Neural progenitor cell (in vitro differentiated cells): ENCODE measurements around the gene SPATA4. TPM values are rescaled to one million over a fixed set of nuclear protein-coding genes. Genes with fewer than 3 reads are reported as not detected.

Source experiments
- DNase-seq: peaks from one replicate; pipeline ENCODE4 v3.0.0-alpha.2; 2016; ENCODE audit warnings: low spot score
- H2AFZ ChIP-seq: fragments of 200-600 bp; sonication (generic); replicated peaks from 2 replicates; pipeline ENCODE4 v1.6.1; 2016; ENCODE audit warnings: antibody characterized with exemption
- H3F3A ChIP-seq: fragments of 200-600 bp; sonication (generic); 2 replicates; pipeline ENCODE4 v1.6.1; 2016; ENCODE audit warnings: antibody characterized with exemption, low read depth
- H3K27ac ChIP-seq: fragments of 200-600 bp; sonication (generic); 2 replicates; pipeline ENCODE4 v1.5.1; 2016; ENCODE audit warnings: mild to moderate bottlenecking
- H3K27me3 ChIP-seq: fragments of 200-600 bp; sonication (generic); 2 replicates; pipeline ENCODE4 v1.6.1; 2016; ENCODE audit warnings: mild to moderate bottlenecking, moderate library complexity
- H3K36me3 ChIP-seq: fragments of 200-600 bp; sonication (generic); 2 replicates; pipeline ENCODE4 v1.5.1; 2016
- H3K4me1 ChIP-seq: fragments of 200-600 bp; sonication (generic); 2 replicates; pipeline ENCODE4 v1.6.1; 2016; ENCODE audit warnings: mixed run types
- H3K4me2 ChIP-seq: fragments of 200-600 bp; sonication (generic); 2 replicates; pipeline ENCODE4 v1.6.1; 2016
- H3K4me3 ChIP-seq: fragments of 200-600 bp; sonication (generic); 2 replicates; pipeline ENCODE4 v1.5.1; 2016
- H3K79me2 ChIP-seq: fragments of 200-600 bp; sonication (generic); 2 replicates; pipeline ENCODE4 v1.6.1; 2016; ENCODE audit warnings: low read depth
- H3K9ac ChIP-seq: fragments of 200-600 bp; sonication (generic); 2 replicates; pipeline ENCODE4 v1.6.1; 2016
- H3K9me3 ChIP-seq: fragments of 200-600 bp; sonication (generic); 2 replicates; pipeline ENCODE4 v1.5.1; 2016; ENCODE audit warnings: low read depth
- H4K20me1 ChIP-seq: fragments of 200-600 bp; sonication (generic); 2 replicates; pipeline ENCODE4 v1.6.1; 2016; ENCODE audit warnings: low read depth
- H3K27ac Mint-ChIP-seq: 3 replicates; pipeline ENCODE4 v1.8.0; 2021; ENCODE audit warnings: mixed read lengths
- H3K27me3 Mint-ChIP-seq: 2 replicates; pipeline ENCODE4 v1.8.0; 2022; ENCODE audit warnings: low read depth, mild to moderate bottlenecking, inconsistent platforms, moderate library complexity, mixed read lengths; ENCODE audit not compliant: insufficient read depth
- H3K36me3 Mint-ChIP-seq: 3 replicates; pipeline ENCODE4 v1.8.0; 2021; ENCODE audit warnings: mixed read lengths
- H3K4me1 Mint-ChIP-seq: 3 replicates; pipeline ENCODE4 v1.8.0; 2021; ENCODE audit warnings: mixed read lengths
- H3K4me3 Mint-ChIP-seq: 3 replicates; pipeline ENCODE4 v1.8.0; 2021; ENCODE audit warnings: mild to moderate bottlenecking, moderate library complexity, mixed read lengths
- H3K9me3 Mint-ChIP-seq: 3 replicates; pipeline ENCODE4 v1.8.0; 2020; ENCODE audit warnings: mixed read lengths
- CTCF ChIP-seq: fragments of 200-600 bp; sonication (generic); IDR thresholded peaks from 2 replicates; pipeline ENCODE4 v1.5.1; 2017; ENCODE audit warnings: antibody characterized with exemption, mild to moderate bottlenecking
- EZH2 ChIP-seq: fragments of 200-600 bp; sonication (generic); IDR thresholded peaks from 2 replicates; pipeline ENCODE4 v1.6.1; 2017; ENCODE audit warnings: antibody characterized with exemption, mild to moderate bottlenecking, moderate library complexity
- EZH2phosphoT487 ChIP-seq: fragments of 200-600 bp; sonication (generic); IDR thresholded peaks from 2 replicates; pipeline ENCODE4 v1.6.1; 2017; ENCODE audit warnings: antibody characterized with exemption
- total RNA-seq: library from RNA; depleted of rRNA; stranded (reverse); fragments of >200 nt; gene quantifications from 2 replicates; pipeline ENCODE4 v1.2.3, GENCODE V29; 2015; ENCODE audit warnings: low replicate concordance

SPATA4 gene
- total RNA-seq, 1 donor from 2014 or later = not detected

- no peak overlapping the region for H2AFZ ChIP-seq
- no peaks in the 10 kb centered on the region for H3K4me1 Mint-ChIP-seq
- no peaks in the 10 kb centered on the region for H3K9me3 ChIP-seq
- no peaks in the 10 kb centered on the region for H3K4me1 ChIP-seq
- H3K9me3 Mint-ChIP-seq = no peaks in the 10 kb centered on the region
- H3K27me3 ChIP-seq = no peaks in the 10 kb centered on the region
- no peak overlapping the region for H3K4me2 ChIP-seq
- H3K4me3 Mint-ChIP-seq = no peak overlapping the region
- H3K36me3 Mint-ChIP-seq = no peaks in the 10 kb centered on the region
- H3K9ac ChIP-seq = no peak overlapping the region
- H3K27ac ChIP-seq = no peak overlapping the region
- no peak overlapping the region for H3K4me3 ChIP-seq
- H3F3A ChIP-seq = no peaks in the 10 kb centered on the region
- TF ChIP-seq EZH2phosphoT487 (no peak), EZH2 (no peak), CTCF (no peak)
- H3K27ac Mint-ChIP-seq = no peak overlapping the region
- no peaks in the 10 kb centered on the region for H4K20me1 ChIP-seq
- H3K36me3 ChIP-seq = no peaks in the 10 kb centered on the region
- no peaks in the 10 kb centered on the region for H3K79me2 ChIP-seq
- no peaks in the 10 kb centered on the region for H3K27me3 Mint-ChIP-seq
- DNase-seq = no peak
Observed at GRCh38 chr4:176149680-176150355, 45.6 kb downstream of the SPATA4 start.

GRCh38 chr4:176142253-176142652 lies 53.1 kb downstream of the SPATA4 start:
- TF ChIP-seq EZH2phosphoT487 = no peak
- no peak for TF ChIP-seq EZH2
- TF ChIP-seq CTCF = no peak
- Mint-ChIP-seq H3K27me3 (peaks cover 2% of the 10 kb centered on the region), H3K27ac (no peak overlapping the region), H3K4me3 (no peak overlapping the region), H3K4me1 (no peaks in the 10 kb centered on the region), H3K36me3 (peaks cover 1% of the 10 kb centered on the region), H3K9me3 (no peaks in the 10 kb centered on the region)
- H3K79me2 ChIP-seq = no peaks in the 10 kb centered on the region
- no peak overlapping the region for H3K9ac ChIP-seq
- no peaks in the 10 kb centered on the region for H3K9me3 ChIP-seq
- H2AFZ ChIP-seq = no peak overlapping the region
- H3F3A ChIP-seq = no peaks in the 10 kb centered on the region
- no peaks in the 10 kb centered on the region for H4K20me1 ChIP-seq
- H3K4me1 ChIP-seq = no peaks in the 10 kb centered on the region
- no peak overlapping the region for H3K4me2 ChIP-seq
- H3K4me3 ChIP-seq = no peak overlapping the region
- no peak for DNase-seq
- no peak overlapping the region for H3K27ac ChIP-seq
- no peaks in the 10 kb centered on the region for H3K36me3 ChIP-seq
- H3K27me3 ChIP-seq = no peaks in the 10 kb centered on the region

GRCh38 chr4:176139518-176139917 lies 55.9 kb downstream of the SPATA4 start:
- H3F3A ChIP-seq = no peaks in the 10 kb centered on the region
- H3K36me3 ChIP-seq = no peaks in the 10 kb centered on the region
- Mint-ChIP-seq H3K27ac (no peak overlapping the region), H3K36me3 (peaks cover 1% of the 10 kb centered on the region), H3K9me3 (no peaks in the 10 kb centered on the region), H3K27me3 (peaks cover 2% of the 10 kb centered on the region), H3K4me1 (no peaks in the 10 kb centered on the region), H3K4me3 (no peak overlapping the region)
- H3K4me3 ChIP-seq = no peak overlapping the region
- H2AFZ ChIP-seq = no peak overlapping the region
- no peak for DNase-seq
- no peak overlapping the region for H3K27ac ChIP-seq
- H3K27me3 ChIP-seq = no peaks in the 10 kb centered on the region
- no peak for TF ChIP-seq EZH2
- TF ChIP-seq EZH2phosphoT487 = no peak
- TF ChIP-seq CTCF = no peak
- no peaks in the 10 kb centered on the region for H3K4me1 ChIP-seq
- H3K4me2 ChIP-seq = no peak overlapping the region
- no peak overlapping the region for H3K9ac ChIP-seq
- H4K20me1 ChIP-seq = no peaks in the 10 kb centered on the region
- no peaks in the 10 kb centered on the region for H3K9me3 ChIP-seq
- no peaks in the 10 kb centered on the region for H3K79me2 ChIP-seq
